ENCODE measurements around the gene PGPEP1.
"Not testable (repeated sequence)": the region's sequence is repeated elsewhere in the genome, so short reads cannot be mapped to it uniquely, and the experiment has no call there.

PGPEP1 gene

GRCh38 chr19:18330868-18331267, 9.5 kb upstream of the PGPEP1 start:
- no peak for DNase-seq (ENCODE audit: low spot score)
- FAIRE-seq, result no peak

- DNase-seq (ENCODE audit: low spot score), result no peak
- no peak for FAIRE-seq
These were observed 7.4 kb upstream of the PGPEP1 start for GRCh38 chr19:18332917-18333530.

- FAIRE-seq (no peak), DNase-seq (ENCODE audit: low spot score) (no peak)
These were observed 6.7 kb upstream of the PGPEP1 start for GRCh38 chr19:18333680-18334079.

- DNase-seq (ENCODE audit: low spot score), result no peak
- FAIRE-seq, result no peak
These were observed 4.3 kb upstream of the PGPEP1 start for GRCh38 chr19:18336121-18336520.

GRCh38 chr19:18338541-18338940, 1.9 kb upstream of the PGPEP1 start:
- DNase-seq (ENCODE audit: low spot score), result no peak
- no peak for FAIRE-seq

- DNase-seq (ENCODE audit: low spot score) (peak; percentile 8), FAIRE-seq (no peak)
These were observed 675 bp upstream of the PGPEP1 start for GRCh38 chr19:18339723-18340122.

- FAIRE-seq (no peak), DNase-seq (ENCODE audit: low spot score) (no peak)
These were observed 831 bp downstream of the PGPEP1 start for GRCh38 chr19:18340990-18341868.

- no peak for FAIRE-seq
These were observed 1.8 kb downstream of the PGPEP1 start for GRCh38 chr19:18342090-18342632.

GRCh38 chr19:18344582-18344950, 4.2 kb downstream of the PGPEP1 start:
- FAIRE-seq, result no peak
- DNase-seq (ENCODE audit: low spot score), result no peak

More at GRCh38 chr19:18342090-18342632, 1.8 kb downstream of the PGPEP1 start:
- no peak for DNase-seq (ENCODE audit: low spot score)

- FAIRE-seq (no peak), DNase-seq (ENCODE audit: low spot score) (no peak)
These were observed 4.9 kb downstream of the PGPEP1 start for GRCh38 chr19:18345296-18345695.

- DNase-seq (ENCODE audit: low spot score) (no peak), FAIRE-seq (no peak)
These were observed 5.7 kb downstream of the PGPEP1 start for GRCh38 chr19:18346091-18346490.

GRCh38 chr19:18348171-18348570, 7.8 kb downstream of the PGPEP1 start:
- FAIRE-seq, result no peak
- DNase-seq (ENCODE audit: low spot score), result no peak

GRCh38 chr19:18348818-18349339, 8.5 kb downstream of the PGPEP1 start:
- DNase-seq (ENCODE audit: low spot score); FAIRE-seq: not testable (repeated sequence)

- DNase-seq (ENCODE audit: low spot score), result peak; percentile 13
- FAIRE-seq, result peak; percentile 65
These were observed 9.2 kb downstream of the PGPEP1 start for GRCh38 chr19:18349524-18350128.

GRCh38 chr19:18350490-18350889, 10.1 kb downstream of the PGPEP1 start:
- DNase-seq (ENCODE audit: low spot score), result no peak
- FAIRE-seq, result no peak

GRCh38 chr19:18351544-18351943, 11.1 kb downstream of the PGPEP1 start:
- no peak for FAIRE-seq

GRCh38 chr19:18353378-18354005, 13.1 kb downstream of the PGPEP1 start:
- DNase-seq (ENCODE audit: low spot score), result no peak
- no peak for FAIRE-seq

More at GRCh38 chr19:18351544-18351943, 11.1 kb downstream of the PGPEP1 start:
- no peak for DNase-seq (ENCODE audit: low spot score)

- FAIRE-seq; DNase-seq (ENCODE audit: low spot score): not testable (repeated sequence)
These were observed 14.3 kb downstream of the PGPEP1 start for GRCh38 chr19:18354743-18355142.

GRCh38 chr19:18357041-18357440, 16.6 kb downstream of the PGPEP1 start:
- DNase-seq (ENCODE audit: low spot score) (no peak), FAIRE-seq (no peak)

GRCh38 chr19:18361646-18362045, 21.2 kb downstream of the PGPEP1 start:
- no peak for DNase-seq (ENCODE audit: low spot score)

GRCh38 chr19:18362934-18363542, 22.6 kb downstream of the PGPEP1 start:
- FAIRE-seq, result no peak
- DNase-seq (ENCODE audit: low spot score), result no peak

More at GRCh38 chr19:18361646-18362045, 21.2 kb downstream of the PGPEP1 start:
- no peak for FAIRE-seq
